H1 (cell line): ENCODE data around the gene EVX2. TPM values are rescaled to one million over a fixed set of nuclear protein-coding genes. Genes with fewer than 3 reads are reported as not detected.

Source experiments
- CTCF ChIA-PET: fragments of 300-600 bp; sonication (Branson Sonifier 250); formaldehyde crosslinking; loops from one replicate; lab custom pipeline; 2021; ENCODE audit not compliant: partially characterized antibody; lab: Charles Lee
- POLR2A ChIA-PET: fragments of 300-600 bp; sonication (Branson Sonifier 250); formaldehyde crosslinking; loops from one replicate; lab custom pipeline; 2021; ENCODE audit warnings: inconsistent platforms; ENCODE audit not compliant: partially characterized antibody; lab: Charles Lee
- DNase-seq, 2 experiments: peaks; one replicate each; pipeline versions ENCODE4 v3.0.0 to v3.0.0-alpha.2; 2010 to 2022; ENCODE audit warnings: low spot score in 2 of 2, low read depth in 1 of 2, mixed read lengths in 1 of 2
- FAIRE-seq: peaks from 2 replicates; lab custom pipeline; 2011; peaks lifted over from hg19 to GRCh38; lab: Jason Lieb, UNC
- H2AFZ ChIP-seq: 2 replicates; pipeline ENCODE4 v1.8.1; 2012; ENCODE audit warnings: low read length, inconsistent platforms
- H2AK5ac ChIP-seq: 2 replicates; pipeline ENCODE4 v1.6.1; 2013; ENCODE audit warnings: low read depth, low read length
- H2BK120ac ChIP-seq: replicated peaks from 2 replicates; pipeline ENCODE3; 2013; ENCODE audit warnings: low read depth, low read length, inconsistent platforms
- H2BK12ac ChIP-seq: 2 replicates; pipeline ENCODE4 v1.6.1; 2013; ENCODE audit warnings: low read depth, low read length
- H2BK15ac ChIP-seq: 2 replicates; pipeline ENCODE4 v1.6.1; 2013; ENCODE audit warnings: low read length
- H2BK20ac ChIP-seq: 2 replicates; pipeline ENCODE4 v1.6.1; 2013; ENCODE audit warnings: low read length
- H2BK5ac ChIP-seq: 2 replicates; pipeline ENCODE4 v1.6.1; 2013; ENCODE audit warnings: low read depth, low read length
- H3K14ac ChIP-seq: 2 replicates; pipeline ENCODE4 v1.6.1; 2013; ENCODE audit warnings: inconsistent platforms; ENCODE audit not compliant: insufficient read length
- H3K18ac ChIP-seq: 2 replicates; pipeline ENCODE4 v1.6.1; 2013; ENCODE audit warnings: low read length; ENCODE audit errors: extremely low read depth
- H3K23ac ChIP-seq: 2 replicates; pipeline ENCODE4 v1.6.1; 2013; ENCODE audit warnings: inconsistent platforms; ENCODE audit not compliant: insufficient read length
- H3K23me2 ChIP-seq: 2 replicates; pipeline ENCODE4 v1.6.1; 2013; ENCODE audit warnings: low read depth, low read length
- H3K27ac ChIP-seq: 2 replicates; pipeline ENCODE4 v1.6.1; 2011; ENCODE audit warnings: low read depth, low read length, inconsistent platforms
- H3K27me3 ChIP-seq, 4 experiments: replicated peaks in 1 of 4; 1 replicate in 1 of 4; 2 replicates in 3 of 4; pipeline versions ENCODE4 v1.6.1 to v1.8.1; 2011 to 2013; ENCODE audit warnings: low read length in 3 of 4, mild to moderate bottlenecking in 3 of 4, inconsistent platforms in 2 of 4, mixed read lengths in 2 of 4, moderate library complexity in 1 of 4; ENCODE audit not compliant: control insufficient read depth in 3 of 4, insufficient read depth in 3 of 4; ENCODE audit errors: extremely low read depth in 1 of 4
- H3K36me3 ChIP-seq, 4 experiments: 2 replicates each; pipeline versions ENCODE4 v1.6.1 to v1.8.1; 2011 to 2013; ENCODE audit warnings: mild to moderate bottlenecking in 4 of 4, low read length in 3 of 4, moderate library complexity in 2 of 4, control low read depth in 1 of 4, inconsistent platforms in 1 of 4; ENCODE audit not compliant: insufficient read depth in 4 of 4, control insufficient read depth in 2 of 4
- H3K4ac ChIP-seq: replicated peaks from 2 replicates; pipeline ENCODE3; 2013; ENCODE audit warnings: low read length, low read depth, mixed read lengths, inconsistent platforms; ENCODE audit not compliant: insufficient read length
- H3K4me1 ChIP-seq, 4 experiments: replicated peaks in 1 of 4; 1 replicate in 1 of 4; 2 replicates in 3 of 4; pipeline versions ENCODE4 v1.6.1 to v1.8.1; 2011 to 2013; ENCODE audit warnings: low read length in 3 of 4, inconsistent platforms in 2 of 4, mixed read lengths in 1 of 4; ENCODE audit not compliant: insufficient read depth in 4 of 4, control insufficient read depth in 3 of 4
- H3K4me2 ChIP-seq, 2 experiments: 2 replicates each; pipeline versions ENCODE4 v1.6.1 to v1.8.1; 2011 to 2013; ENCODE audit warnings: low read depth in 2 of 2, low read length in 2 of 2, control low read depth in 1 of 2, inconsistent platforms in 1 of 2, mild to moderate bottlenecking in 1 of 2; ENCODE audit not compliant: insufficient read depth in 1 of 2
- H3K4me3 ChIP-seq, 4 experiments: fragments of 200-600, 300-600 bp in 1 of 4; sonication (generic), shearing (Covaris generic), sonication (Bioruptor Twin) in 1 of 4; 2 replicates each; pipeline versions ENCODE4 v1.5.1 to v1.8.1; 2011 to 2016; ENCODE audit warnings: low read length in 4 of 4, low read depth in 3 of 4, control low read depth in 2 of 4, inconsistent platforms in 2 of 4, mild to moderate bottlenecking in 2 of 4, mixed read lengths in 1 of 4, moderate library complexity in 1 of 4; ENCODE audit not compliant: insufficient read depth in 2 of 4; ENCODE audit errors: extremely low read depth in 1 of 4
- H3K56ac ChIP-seq: replicated peaks from 2 replicates; pipeline ENCODE3; 2013; ENCODE audit warnings: low read depth, mild to moderate bottlenecking, mixed read lengths, low read length, inconsistent platforms; ENCODE audit not compliant: insufficient read length
- H3K79me1 ChIP-seq: 2 replicates; pipeline ENCODE4 v1.6.1; 2013; ENCODE audit warnings: low read depth, low read length, control low read depth
- H3K79me2 ChIP-seq, 2 experiments: 2 replicates each; pipeline versions ENCODE4 v1.6.1 to v1.8.1; 2012 to 2013; ENCODE audit warnings: low read length in 2 of 2, mild to moderate bottlenecking in 2 of 2, inconsistent platforms in 1 of 2; ENCODE audit not compliant: insufficient read depth in 2 of 2, control insufficient read depth in 1 of 2
- H3K9ac ChIP-seq, 4 experiments: replicated peaks in 1 of 4; 1 replicate in 1 of 4; 2 replicates in 3 of 4; pipeline versions ENCODE4 v1.6.1 to v1.8.1; 2011 to 2013; ENCODE audit warnings: low read depth in 3 of 4, low read length in 3 of 4, control low read depth in 2 of 4, mild to moderate bottlenecking in 2 of 4, moderate library complexity in 2 of 4, inconsistent platforms in 1 of 4; ENCODE audit errors: extremely low read depth in 1 of 4
- H3K9me3 ChIP-seq, 2 experiments: 2 replicates each; pipeline versions ENCODE4 v1.6.1 to v1.8.1; 2012 to 2013; ENCODE audit warnings: mild to moderate bottlenecking in 2 of 2, moderate library complexity in 2 of 2, control low read depth in 1 of 2, inconsistent platforms in 1 of 2, low read depth in 1 of 2, low read length in 1 of 2, mixed read lengths in 1 of 2; ENCODE audit not compliant: insufficient read depth in 2 of 2
- H4K20me1 ChIP-seq, 2 experiments: replicated peaks in 1 of 2; 2 replicates each; pipeline versions ENCODE3 to v1.8.1; 2011 to 2013; ENCODE audit warnings: inconsistent platforms in 2 of 2, low read length in 2 of 2, mild to moderate bottlenecking in 1 of 2; ENCODE audit not compliant: insufficient read depth in 2 of 2, control insufficient read depth in 1 of 2
- H4K5ac ChIP-seq: 2 replicates; pipeline ENCODE4 v1.6.1; 2013; ENCODE audit warnings: low read length, low read depth, mixed read lengths, inconsistent platforms; ENCODE audit not compliant: insufficient read length
- H4K8ac ChIP-seq: 2 replicates; pipeline ENCODE4 v1.8.0; 2013; ENCODE audit warnings: mild to moderate bottlenecking, moderate library complexity, low read length, inconsistent platforms; ENCODE audit not compliant: insufficient read depth; ENCODE audit errors: extremely low read depth
- H4K91ac ChIP-seq: replicated peaks from 2 replicates; pipeline ENCODE3; 2013; ENCODE audit warnings: low read length, mixed read lengths, inconsistent platforms; ENCODE audit not compliant: insufficient read length
- BCL11A ChIP-seq, 2 experiments: IDR thresholded peaks; one replicate each; pipeline ENCODE4 v1.6.1; 2011; ENCODE audit warnings: low read depth in 2 of 2, low read length in 2 of 2, mild to moderate bottlenecking in 2 of 2
- CEBPB ChIP-seq: IDR thresholded peaks from 2 replicates; pipeline ENCODE4 v1.6.1; 2012; ENCODE audit warnings: low read depth, low read length
- CHD1 ChIP-seq: IDR thresholded peaks from 2 replicates; pipeline ENCODE4 v1.6.1; 2012; ENCODE audit warnings: low read depth, low read length, improper control_type of control experiment
- CREB1 ChIP-seq: IDR thresholded peaks from 2 replicates; pipeline ENCODE4 v1.6.1; 2012; ENCODE audit warnings: inconsistent platforms
- CTBP2 ChIP-seq: IDR thresholded peaks from 2 replicates; pipeline ENCODE4 v1.7.0; 2011; ENCODE audit warnings: borderline replicate concordance, mild to moderate bottlenecking, moderate library complexity, mixed read lengths, low read length; ENCODE audit not compliant: insufficient read depth, insufficient read length
- GABPA ChIP-seq: IDR thresholded peaks from 2 replicates; pipeline ENCODE4 v1.6.1; 2011; ENCODE audit warnings: mild to moderate bottlenecking, low read length, moderate library complexity, borderline replicate concordance; ENCODE audit not compliant: insufficient read depth
- NANOG ChIP-seq: IDR thresholded peaks from 2 replicates; pipeline ENCODE4 v1.6.1; 2011; ENCODE audit warnings: low read length, low read depth, mild to moderate bottlenecking, inconsistent platforms; ENCODE audit not compliant: insufficient read depth, poor library complexity, severe bottlenecking
- POU5F1 ChIP-seq: IDR thresholded peaks from 2 replicates; pipeline ENCODE4 v1.6.1; 2011; ENCODE audit warnings: low read depth, mild to moderate bottlenecking, low read length, moderate library complexity
- RFX5 ChIP-seq: IDR thresholded peaks from 2 replicates; pipeline ENCODE4 v1.6.1; 2011; ENCODE audit warnings: low read depth, low read length, improper control_type of control experiment, borderline replicate concordance
- SIX5 ChIP-seq: IDR thresholded peaks from 2 replicates; pipeline ENCODE4 v1.6.1; 2011; ENCODE audit warnings: mild to moderate bottlenecking, low read depth, low read length
- SUZ12 ChIP-seq: fragments of 200-600 bp; sonication (generic); IDR thresholded peaks from 2 replicates; pipeline ENCODE4 v1.6.1; 2012; ENCODE audit warnings: mild to moderate bottlenecking, inconsistent platforms, low read length, moderate library complexity, mixed read lengths
- YY1 ChIP-seq: IDR thresholded peaks from 2 replicates; pipeline ENCODE4 v1.6.1; 2011; ENCODE audit warnings: low read depth, mild to moderate bottlenecking, low read length
- WGBS, 2 experiments: shearing (Covaris generic) in 1 of 2; methylation state at CpG; one replicate each; pipeline versions ENCODE4 v1.1.6 to v1.1.7; 2013 to 2015; ENCODE audit warnings: low lambda C conversion rate in 2 of 2, mixed read lengths in 2 of 2, inconsistent platforms in 1 of 2, low coverage in 1 of 2, missing lambda C conversion rate in 1 of 2; ENCODE audit not compliant: insufficient replicate concordance in 2 of 2, insufficient coverage in 1 of 2, insufficient read length in 1 of 2; ENCODE audit errors: extremely low coverage in 1 of 2, missing lambda C conversion rate in 1 of 2; 5-methylcytosine and 5-hydroxymethylcytosine counted together
- polyA plus RNA-seq, 7 experiments: library from polyadenylated mRNA; depleted of rRNA in 3 of 7; stranded (reverse) in 5 of 7; unstranded in 2 of 7; fragments of >200 nt in 5 of 7; fragments of 200-250 nt in 2 of 7; gene quantifications; 1 replicate in 5 of 7; 2 replicates in 1 of 7; 4 replicates in 1 of 7; pipeline versions ENCODE4 v1.2.1 to v1.2.3, GENCODE V29; 2011 to 2013; ENCODE audit warnings: missing spikeins in 2 of 7, mixed read lengths in 2 of 7
- total RNA-seq: library from RNA; stranded (reverse); fragmentation: NEBNext Ultra II Directional; extraction: Animal tissue kit (Norgen Biotek cat#: 25700); gene quantifications from 2 replicates; pipeline ENCODE4 v1.2.1, GENCODE V29; 2021

EVX2 gene
- total and polyA plus RNA-seq, 2 of the 8 experiments (the other 6 are each of a cell fraction or from before 2014, with no cell fraction given) = not detected

DNA sequence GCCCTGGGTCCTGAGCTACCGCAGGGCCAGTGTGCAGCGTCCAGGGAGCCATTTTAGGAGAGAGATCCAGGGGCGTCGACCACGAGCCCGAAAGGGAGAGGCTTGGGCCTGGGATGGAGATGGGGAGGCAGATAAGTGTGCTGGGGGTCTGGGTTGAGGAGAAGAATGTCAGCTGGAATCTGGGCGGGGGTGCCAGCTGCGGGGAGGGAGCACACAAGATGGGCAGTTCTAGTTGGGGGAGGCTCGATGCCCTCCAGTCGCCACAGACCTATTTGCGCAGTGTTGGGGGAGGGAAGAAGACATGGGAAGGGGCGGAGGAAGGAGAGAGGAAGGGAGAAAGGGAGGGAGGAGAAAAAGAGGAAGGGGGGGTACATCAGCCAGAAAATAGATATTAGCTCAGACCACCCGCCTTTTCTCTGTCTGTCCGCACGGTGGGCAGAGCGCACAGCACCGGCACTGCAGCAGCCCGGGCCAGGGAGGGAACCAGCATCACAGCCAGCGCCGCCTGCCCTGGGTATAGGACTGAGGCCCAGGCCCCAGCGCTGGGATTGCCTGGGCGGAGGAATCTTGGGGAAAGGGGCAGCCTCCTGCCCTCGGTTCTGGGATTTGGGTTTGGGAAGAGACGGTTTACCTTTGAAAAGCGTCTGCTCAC is 21.4 kb upstream of the EVX2 start:
- H3K9me3 ChIP-seq = no peaks in the 10 kb centered on the region
- no peak overlapping the region for H3K4ac ChIP-seq
- H2BK20ac ChIP-seq = no peak overlapping the region
- no peak for FAIRE-seq
- H3K4me1 ChIP-seq = peaks cover 0 to 24% (median 13%) of the 10 kb centered on the region in 4 experiments; a peak in 5 of 7 replicates
- H3K18ac ChIP-seq = no peak overlapping the region; the same call in none of the 2 replicates
- 0 out of 2 replicates have a peak, but pooled peaks cover 2% of the 10 kb centered on the region for H3K23me2 ChIP-seq
- H3K56ac ChIP-seq = no peak overlapping the region
- no peak overlapping the region for H4K91ac ChIP-seq
- no peak overlapping the region for H4K5ac ChIP-seq
- CTCF ChIA-PET = interaction anchor here (0.6 to 4.6 kb wide), 12 partner anchors 8 to 1923 kb away, joined by 3 to 20 read pairs (median 7); partner anchors contain the start of gene HOXD10
- no peak overlapping the region for H2AFZ ChIP-seq
- peaks cover 0 to 4% (median 0%) of the 10 kb centered on the region in 4 experiments; a peak in 1 of 8 replicates for H3K36me3 ChIP-seq
- peak overlapping the region; percentile 88; the same call in 1 of the 2 replicates for H2BK15ac ChIP-seq
- H2BK5ac ChIP-seq = 0 out of 2 replicates have a peak overlapping the region, but pooled peaks have one; percentile 24
- POLR2A ChIA-PET = interaction anchor here (0.6 to 2.5 kb wide), 6 partner anchors 8 to 82 kb away, joined by 3 to 12 read pairs (median 4); no protein-coding TSS in a partner anchor
- peak in 1 of 2 experiments; percentile 67 for DNase-seq
- no peaks in the 10 kb centered on the region for H3K79me2 ChIP-seq
- WGBS, 2 experiments = 4% methylated on average over 23 of the region's 25 CpGs; no CpG with 5 or more reads in 1 of the 2 experiments
- no peak overlapping the region for H3K23ac ChIP-seq
- H2BK12ac ChIP-seq = peak overlapping the region; percentile 94; the same call in 1 of the 2 replicates
- peak overlapping the region in 1 of 4 experiments; percentile 50; a peak in 2 of 8 replicates for H3K4me3 ChIP-seq
- no peak overlapping the region for H3K14ac ChIP-seq
- peak overlapping the region; percentile 79; the same call in 1 of the 2 replicates for H4K8ac ChIP-seq
- H2AK5ac ChIP-seq = no peak overlapping the region
- peaks cover 98 to 99% (median 99%) of the 10 kb centered on the region in 4 experiments for H3K27me3 ChIP-seq
- peaks cover 12 to 47% of the 10 kb centered on the region in 2 experiments for H4K20me1 ChIP-seq
- H3K4me2 ChIP-seq = peak overlapping the region; percentile 42 to 62; a peak in 3 of 4 replicates
- H3K27ac ChIP-seq = no peak overlapping the region
- no peaks in the 10 kb centered on the region for H3K79me1 ChIP-seq
- no peak overlapping the region for H2BK120ac ChIP-seq
- H3K9ac ChIP-seq = no peak overlapping the region
- TF ChIP-seq RFX5 (no peak), YY1 (0 out of 2 replicates have a peak, but pooled peaks have one; percentile 52), CHD1 (no peak), SIX5 (no peak), POU5F1 (no peak), CTBP2 (peak; percentile 61), BCL11A (IDR thresholded peaks at IDR 0.05; ENCODE audit: low read depth in 2 of 2, low read length in 2 of 2) (no peak), CREB1 (no peak), SUZ12 (peak; percentile 68), CEBPB (no peak), NANOG (no peak), GABPA (no peak)
